ENCODE results near the gene PTGDS. TPM values are rescaled to one million over a fixed set of nuclear protein-coding genes. Genes with fewer than 3 reads are reported as not detected.

The PTGDS gene
- total RNA-seq, 1 experiment from 2014 or later = 3.6 TPM

DNA sequence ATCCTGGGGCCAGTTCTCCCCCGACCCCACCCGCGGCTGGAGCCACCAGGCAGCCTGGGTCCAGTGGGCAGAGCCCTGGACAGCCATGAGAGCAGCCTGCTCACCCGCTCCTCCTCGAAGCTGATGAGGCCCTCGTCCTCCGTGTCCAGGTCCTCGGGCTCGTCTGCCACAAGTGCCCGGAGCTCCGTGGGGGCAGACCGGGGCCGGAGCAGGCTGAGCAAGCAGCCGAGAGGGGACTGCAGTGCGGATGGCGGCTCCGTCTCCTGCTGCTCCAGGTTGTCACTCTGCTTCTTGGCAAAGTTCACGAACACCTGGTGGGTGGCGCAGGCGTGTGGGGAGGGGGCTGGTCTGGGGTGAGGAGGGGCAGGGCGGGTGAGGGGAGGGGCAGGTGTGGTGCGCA, 31.0 kb downstream of the PTGDS start:
- Mint-ChIP-seq H3K4me1 (no peaks in the 10 kb centered on the region), H3K9me3 (peaks cover 16 to 19% of the 10 kb centered on the region in 2 experiments), H3K36me3 (ENCODE audit: insufficient read depth in 1 of 3, low read depth in 3 of 3) (peaks cover 5 to 6% (median 5%) of the 10 kb centered on the region in 3 experiments; a peak in 5 of 7 replicates), H3K4me3 (no peak overlapping the region), H3K27me3 (ENCODE audit: low read depth) (peaks cover 8% of the 10 kb centered on the region), H3K27ac (no peak overlapping the region)
- H4K8ac ChIP-seq (replicated peaks; ENCODE audit: insufficient read length, low read depth, low read length) = no peak overlapping the region
- TF ChIP-seq, protein P1, sequence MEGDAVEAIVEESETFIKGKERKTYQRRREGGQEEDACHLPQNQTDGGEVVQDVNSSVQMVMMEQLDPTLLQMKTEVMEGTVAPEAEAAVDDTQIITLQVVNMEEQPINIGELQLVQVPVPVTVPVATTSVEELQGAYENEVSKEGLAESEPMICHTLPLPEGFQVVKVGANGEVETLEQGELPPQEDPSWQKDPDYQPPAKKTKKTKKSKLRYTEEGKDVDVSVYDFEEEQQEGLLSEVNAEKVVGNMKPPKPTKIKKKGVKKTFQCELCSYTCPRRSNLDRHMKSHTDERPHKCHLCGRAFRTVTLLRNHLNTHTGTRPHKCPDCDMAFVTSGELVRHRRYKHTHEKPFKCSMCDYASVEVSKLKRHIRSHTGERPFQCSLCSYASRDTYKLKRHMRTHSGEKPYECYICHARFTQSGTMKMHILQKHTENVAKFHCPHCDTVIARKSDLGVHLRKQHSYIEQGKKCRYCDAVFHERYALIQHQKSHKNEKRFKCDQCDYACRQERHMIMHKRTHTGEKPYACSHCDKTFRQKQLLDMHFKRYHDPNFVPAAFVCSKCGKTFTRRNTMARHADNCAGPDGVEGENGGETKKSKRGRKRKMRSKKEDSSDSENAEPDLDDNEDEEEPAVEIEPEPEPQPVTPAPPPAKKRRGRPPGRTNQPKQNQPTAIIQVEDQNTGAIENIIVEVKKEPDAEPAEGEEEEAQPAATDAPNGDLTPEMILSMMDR (conservative IDR thresholded peaks at IDR 0.05) = no peak
- no peak overlapping the region for H2AFZ ChIP-seq (ENCODE audit: low read length)
- H3K9ac ChIP-seq (ENCODE audit: extremely low read depth, insufficient read length, low read length) = no peak overlapping the region
- H2BK15ac ChIP-seq (ENCODE audit: low read depth, low read length) = no peak overlapping the region
- no peak overlapping the region for H3K4ac ChIP-seq (ENCODE audit: low read depth, low read length)
- no peak overlapping the region for H4K5ac ChIP-seq (ENCODE audit: insufficient read length, low read depth, low read length)
- H3K79me1 ChIP-seq (ENCODE audit: insufficient read depth, low read depth, low read length, poor library complexity, severe bottlenecking) = no peaks in the 10 kb centered on the region
- H2BK5ac ChIP-seq (ENCODE audit: insufficient read length, low read length) = no peak overlapping the region
- peaks cover 2% of the 10 kb centered on the region for H4K20me1 ChIP-seq (ENCODE audit: control insufficient read depth, insufficient read depth, insufficient read length)
- H3K27ac ChIP-seq (ENCODE audit: insufficient read length, low read depth, low read length) = no peak overlapping the region
- no peak overlapping the region for H3K4me2 ChIP-seq (ENCODE audit: insufficient read depth, insufficient read length, low read length)
- no peak overlapping the region for H4K91ac ChIP-seq (ENCODE audit: insufficient read length, low read depth, low read length)
- H3K56ac ChIP-seq (ENCODE audit: insufficient read length, low read depth, low read length) = no peak overlapping the region
- no peak overlapping the region for H2BK120ac ChIP-seq (ENCODE audit: low read depth, low read length, poor library complexity, severe bottlenecking)
- H3K23ac ChIP-seq (ENCODE audit: insufficient read length, low read depth, low read length) = no peak overlapping the region
- no peak overlapping the region for H3T11ph ChIP-seq (ENCODE audit: low read length)
- H2BK12ac ChIP-seq (ENCODE audit: insufficient read length, low read depth, low read length) = no peak overlapping the region
- H3K4me1 ChIP-seq (ENCODE audit: insufficient read depth, low read length) = no peaks in the 10 kb centered on the region
- H3K23me2 ChIP-seq (ENCODE audit: insufficient read length, low read depth, low read length, poor library complexity, severe bottlenecking) = no peaks in the 10 kb centered on the region
- H3K27me3 ChIP-seq (ENCODE audit: insufficient read depth, low read length) = no peaks in the 10 kb centered on the region
- H2BK20ac ChIP-seq (ENCODE audit: low read depth, low read length, poor library complexity, severe bottlenecking) = no peak overlapping the region
- H2AK5ac ChIP-seq (ENCODE audit: insufficient read length, low read length) = no peak overlapping the region
- H3K9me3 ChIP-seq (ENCODE audit: control insufficient read depth, low read depth, low read length) = no peaks in the 10 kb centered on the region
- no peaks in the 10 kb centered on the region for H3K79me2 ChIP-seq (ENCODE audit: insufficient read depth, low read length)
- no peak overlapping the region for H3K14ac ChIP-seq (ENCODE audit: insufficient read depth, low read length)
- no peak for DNase-seq
- no peak overlapping the region for H3K18ac ChIP-seq (ENCODE audit: insufficient read length, low read depth, low read length)
- no CpG with 5 or more reads among the region's 22 CpGs for WGBS (ENCODE audit: extremely low coverage, insufficient read length, low lambda C conversion rate)
